GM23338 (cell line): ENCODE measurements around the gene HSPB6. TPM values are rescaled to one million over a fixed set of nuclear protein-coding genes. Genes with fewer than 3 reads are reported as not detected.
A peak's percentile ranks its signal among the peaks of the same experiment; 100 is the strongest.

ENCODE experiments used
- ATAC-seq: fragments of 200-7000 bp; cut with Tn5 transposase; 3 replicates; pipeline ENCODE4 v1.9.1; 2020
- DNase-seq: peaks from one replicate; pipeline ENCODE4 v3.0.0-alpha.2; 2015; ENCODE audit warnings: low spot score
- H2AFZ ChIP-seq: fragments of 200-600 bp; sonication (generic); 2 replicates; pipeline ENCODE4 v1.8.0; 2016; ENCODE audit warnings: antibody characterized with exemption, mild to moderate bottlenecking, moderate library complexity
- H3F3A ChIP-seq: fragments of 200-600 bp; sonication (generic); replicated peaks from 2 replicates; pipeline ENCODE4 v1.8.0; 2017; ENCODE audit warnings: antibody characterized with exemption, mixed run types, low read depth
- H3K27ac ChIP-seq: fragments of 200-600 bp; sonication (generic); 2 replicates; pipeline ENCODE4 v1.6.1; 2016; ENCODE audit warnings: low read depth
- H3K27me3 ChIP-seq: fragments of 200-600 bp; sonication (generic); 2 replicates; pipeline ENCODE4 v1.8.0; 2016; ENCODE audit warnings: mild to moderate bottlenecking, mixed run types, moderate library complexity; ENCODE audit not compliant: insufficient read depth
- H3K36me3 ChIP-seq: fragments of 200-600 bp; sonication (generic); 2 replicates; pipeline ENCODE4 v1.8.0; 2016; ENCODE audit warnings: mild to moderate bottlenecking; ENCODE audit not compliant: insufficient read depth
- H3K4me1 ChIP-seq: fragments of 200-600 bp; sonication (generic); 2 replicates; pipeline ENCODE4 v1.8.0; 2016; ENCODE audit warnings: mild to moderate bottlenecking, moderate library complexity; ENCODE audit not compliant: insufficient read depth
- H3K4me2 ChIP-seq: fragments of 200-600 bp; sonication (generic); 2 replicates; pipeline ENCODE4 v1.7.1; 2017; ENCODE audit warnings: mixed run types
- H3K4me3 ChIP-seq: fragments of 200-600 bp; sonication (generic); 2 replicates; pipeline ENCODE4 v1.6.1; 2016; ENCODE audit warnings: mixed run types
- H3K79me2 ChIP-seq: fragments of 200-600 bp; sonication (generic); replicated peaks from 2 replicates; pipeline ENCODE4 v1.8.0; 2017; ENCODE audit warnings: mild to moderate bottlenecking; ENCODE audit not compliant: insufficient read depth
- H3K9me2 ChIP-seq: fragments of 200-600 bp; sonication (generic); 2 replicates; pipeline ENCODE4 v1.8.0; 2017; ENCODE audit not compliant: insufficient read depth
- H4K20me1 ChIP-seq: fragments of 200-600 bp; sonication (generic); replicated peaks from 2 replicates; pipeline ENCODE4 v1.8.0; 2017; ENCODE audit warnings: mild to moderate bottlenecking; ENCODE audit not compliant: insufficient read depth
- H3K27ac Mint-ChIP-seq: 2 replicates; pipeline ENCODE4 v1.8.0; 2020; ENCODE audit warnings: inconsistent platforms, mild to moderate bottlenecking, moderate library complexity, mixed read lengths
- H3K27me3 Mint-ChIP-seq: 3 replicates; pipeline ENCODE4 v1.8.0; 2022; ENCODE audit warnings: low read depth, mild to moderate bottlenecking, moderate library complexity, mixed read lengths, inconsistent platforms; ENCODE audit not compliant: insufficient read depth, poor library complexity
- H3K36me3 Mint-ChIP-seq: 3 replicates; pipeline ENCODE4 v1.8.0; 2021; ENCODE audit warnings: low read depth, mild to moderate bottlenecking, inconsistent platforms, moderate library complexity, mixed read lengths
- H3K4me1 Mint-ChIP-seq: 3 replicates; pipeline ENCODE4 v1.8.0; 2020; ENCODE audit warnings: mild to moderate bottlenecking, inconsistent platforms, mixed read lengths
- H3K4me3 Mint-ChIP-seq: 3 replicates; pipeline ENCODE4 v1.8.0; 2021; ENCODE audit warnings: moderate library complexity, mild to moderate bottlenecking, inconsistent platforms, mixed read lengths
- H3K9me3 Mint-ChIP-seq: 3 replicates; pipeline ENCODE4 v1.8.0; 2020; ENCODE audit warnings: moderate library complexity, mild to moderate bottlenecking, inconsistent platforms, mixed read lengths
- CREB1 ChIP-seq: fragments of 250-450 bp; sonication (Bioruptor Pico); IDR thresholded peaks from 2 replicates; pipeline ENCODE4 v1.5.0; 2020; ENCODE audit warnings: low read depth, mild to moderate bottlenecking, moderate library complexity
- EZH2 ChIP-seq: fragments of 200-600 bp; sonication (generic); IDR thresholded peaks from one replicate; pipeline ENCODE4 v1.8.0; 2017; ENCODE audit warnings: antibody characterized with exemption, mild to moderate bottlenecking, low read depth; ENCODE audit not compliant: unreplicated experiment
- JUNB ChIP-seq: IDR thresholded peaks from one replicate; pipeline ENCODE4 v1.6.1; 2016; ENCODE audit warnings: antibody characterized with exemption; ENCODE audit not compliant: unreplicated experiment
- NANOG ChIP-seq: IDR thresholded peaks from 2 replicates; pipeline ENCODE4 v1.6.1; 2016; ENCODE audit warnings: antibody characterized with exemption, borderline replicate concordance
- STAT1 ChIP-seq: IDR thresholded peaks from one replicate; pipeline ENCODE4 v1.6.1; 2016; ENCODE audit warnings: antibody characterized with exemption; ENCODE audit not compliant: unreplicated experiment
- ZNF331 ChIP-seq: fragments of 250-450 bp; sonication (Bioruptor Pico); IDR thresholded peaks from 2 replicates; pipeline ENCODE4 v1.5.0; 2020; ENCODE audit warnings: low read depth, mild to moderate bottlenecking, moderate library complexity
- polyA plus RNA-seq: library from polyadenylated mRNA; unstranded; fragments of >200 nt; fragmentation: Nextera tagmentation; extraction: Ambion mirVana; gene quantifications from 2 replicates; pipeline ENCODE4 v1.2.1, GENCODE V29; 2016
- total RNA-seq: library from RNA; depleted of rRNA; stranded (reverse); fragments of >200 nt; shearing (Covaris generic); gene quantifications from 2 replicates; pipeline ENCODE4 v1.2.3, GENCODE V29; 2014
- TF ChIP-seq, protein P1 (sequence below): fragments of 250-450 bp; sonication (Bioruptor Pico); IDR thresholded peaks from 2 replicates; pipeline ENCODE4 v1.5.0; 2020; ENCODE audit warnings: mild to moderate bottlenecking, moderate library complexity

Gene HSPB6
- total and polyA plus RNA-seq, 2 experiments from 2014 or later: 0.87 to 3.2 TPM

DNA sequence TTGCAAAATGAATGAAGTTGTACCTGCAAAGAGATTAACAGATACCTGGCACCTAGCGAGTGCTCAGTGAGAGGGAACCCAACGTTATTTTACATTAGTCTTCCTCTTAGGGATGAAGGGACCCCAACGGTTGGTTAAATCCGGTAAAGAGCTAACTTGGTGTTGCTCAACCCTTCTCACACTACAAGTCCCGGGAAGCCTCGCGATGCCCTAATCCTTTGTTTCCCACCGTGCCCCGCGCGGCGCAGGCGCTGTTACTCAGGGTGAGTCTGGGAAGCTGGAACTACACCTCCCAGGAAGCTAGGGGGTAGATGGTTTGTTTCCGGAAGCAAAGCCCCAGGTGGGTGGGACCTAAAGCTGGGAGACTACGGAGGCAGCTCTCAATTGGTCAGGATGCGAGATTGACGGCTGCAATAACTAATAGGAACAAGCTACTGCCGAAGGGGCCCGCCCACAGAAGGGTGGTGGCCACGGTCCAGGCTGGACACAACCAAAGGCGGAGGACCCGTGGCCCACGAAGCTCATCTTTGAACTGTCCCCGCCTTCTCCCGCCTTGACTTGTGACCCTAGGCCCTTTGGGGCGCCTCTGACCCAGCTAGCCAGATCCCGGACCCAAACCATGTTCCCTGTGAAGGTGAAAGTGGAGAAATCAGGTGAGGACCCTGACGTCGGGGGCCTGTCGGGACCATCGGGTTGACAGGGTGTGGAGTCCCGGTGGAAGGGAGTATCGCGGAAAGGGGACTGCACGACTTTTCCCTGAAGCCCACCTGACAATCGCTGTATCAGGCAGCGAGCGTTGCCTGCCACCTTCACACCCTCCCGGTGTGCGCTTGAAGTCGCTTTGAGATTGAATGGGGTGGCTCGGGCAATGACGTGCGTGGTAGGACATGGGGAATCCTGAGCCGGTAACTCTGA lies 8.5 kb downstream of the HSPB6 start, which contains the start of gene LIN37 (continued):
- TF ChIP-seq, protein P1, sequence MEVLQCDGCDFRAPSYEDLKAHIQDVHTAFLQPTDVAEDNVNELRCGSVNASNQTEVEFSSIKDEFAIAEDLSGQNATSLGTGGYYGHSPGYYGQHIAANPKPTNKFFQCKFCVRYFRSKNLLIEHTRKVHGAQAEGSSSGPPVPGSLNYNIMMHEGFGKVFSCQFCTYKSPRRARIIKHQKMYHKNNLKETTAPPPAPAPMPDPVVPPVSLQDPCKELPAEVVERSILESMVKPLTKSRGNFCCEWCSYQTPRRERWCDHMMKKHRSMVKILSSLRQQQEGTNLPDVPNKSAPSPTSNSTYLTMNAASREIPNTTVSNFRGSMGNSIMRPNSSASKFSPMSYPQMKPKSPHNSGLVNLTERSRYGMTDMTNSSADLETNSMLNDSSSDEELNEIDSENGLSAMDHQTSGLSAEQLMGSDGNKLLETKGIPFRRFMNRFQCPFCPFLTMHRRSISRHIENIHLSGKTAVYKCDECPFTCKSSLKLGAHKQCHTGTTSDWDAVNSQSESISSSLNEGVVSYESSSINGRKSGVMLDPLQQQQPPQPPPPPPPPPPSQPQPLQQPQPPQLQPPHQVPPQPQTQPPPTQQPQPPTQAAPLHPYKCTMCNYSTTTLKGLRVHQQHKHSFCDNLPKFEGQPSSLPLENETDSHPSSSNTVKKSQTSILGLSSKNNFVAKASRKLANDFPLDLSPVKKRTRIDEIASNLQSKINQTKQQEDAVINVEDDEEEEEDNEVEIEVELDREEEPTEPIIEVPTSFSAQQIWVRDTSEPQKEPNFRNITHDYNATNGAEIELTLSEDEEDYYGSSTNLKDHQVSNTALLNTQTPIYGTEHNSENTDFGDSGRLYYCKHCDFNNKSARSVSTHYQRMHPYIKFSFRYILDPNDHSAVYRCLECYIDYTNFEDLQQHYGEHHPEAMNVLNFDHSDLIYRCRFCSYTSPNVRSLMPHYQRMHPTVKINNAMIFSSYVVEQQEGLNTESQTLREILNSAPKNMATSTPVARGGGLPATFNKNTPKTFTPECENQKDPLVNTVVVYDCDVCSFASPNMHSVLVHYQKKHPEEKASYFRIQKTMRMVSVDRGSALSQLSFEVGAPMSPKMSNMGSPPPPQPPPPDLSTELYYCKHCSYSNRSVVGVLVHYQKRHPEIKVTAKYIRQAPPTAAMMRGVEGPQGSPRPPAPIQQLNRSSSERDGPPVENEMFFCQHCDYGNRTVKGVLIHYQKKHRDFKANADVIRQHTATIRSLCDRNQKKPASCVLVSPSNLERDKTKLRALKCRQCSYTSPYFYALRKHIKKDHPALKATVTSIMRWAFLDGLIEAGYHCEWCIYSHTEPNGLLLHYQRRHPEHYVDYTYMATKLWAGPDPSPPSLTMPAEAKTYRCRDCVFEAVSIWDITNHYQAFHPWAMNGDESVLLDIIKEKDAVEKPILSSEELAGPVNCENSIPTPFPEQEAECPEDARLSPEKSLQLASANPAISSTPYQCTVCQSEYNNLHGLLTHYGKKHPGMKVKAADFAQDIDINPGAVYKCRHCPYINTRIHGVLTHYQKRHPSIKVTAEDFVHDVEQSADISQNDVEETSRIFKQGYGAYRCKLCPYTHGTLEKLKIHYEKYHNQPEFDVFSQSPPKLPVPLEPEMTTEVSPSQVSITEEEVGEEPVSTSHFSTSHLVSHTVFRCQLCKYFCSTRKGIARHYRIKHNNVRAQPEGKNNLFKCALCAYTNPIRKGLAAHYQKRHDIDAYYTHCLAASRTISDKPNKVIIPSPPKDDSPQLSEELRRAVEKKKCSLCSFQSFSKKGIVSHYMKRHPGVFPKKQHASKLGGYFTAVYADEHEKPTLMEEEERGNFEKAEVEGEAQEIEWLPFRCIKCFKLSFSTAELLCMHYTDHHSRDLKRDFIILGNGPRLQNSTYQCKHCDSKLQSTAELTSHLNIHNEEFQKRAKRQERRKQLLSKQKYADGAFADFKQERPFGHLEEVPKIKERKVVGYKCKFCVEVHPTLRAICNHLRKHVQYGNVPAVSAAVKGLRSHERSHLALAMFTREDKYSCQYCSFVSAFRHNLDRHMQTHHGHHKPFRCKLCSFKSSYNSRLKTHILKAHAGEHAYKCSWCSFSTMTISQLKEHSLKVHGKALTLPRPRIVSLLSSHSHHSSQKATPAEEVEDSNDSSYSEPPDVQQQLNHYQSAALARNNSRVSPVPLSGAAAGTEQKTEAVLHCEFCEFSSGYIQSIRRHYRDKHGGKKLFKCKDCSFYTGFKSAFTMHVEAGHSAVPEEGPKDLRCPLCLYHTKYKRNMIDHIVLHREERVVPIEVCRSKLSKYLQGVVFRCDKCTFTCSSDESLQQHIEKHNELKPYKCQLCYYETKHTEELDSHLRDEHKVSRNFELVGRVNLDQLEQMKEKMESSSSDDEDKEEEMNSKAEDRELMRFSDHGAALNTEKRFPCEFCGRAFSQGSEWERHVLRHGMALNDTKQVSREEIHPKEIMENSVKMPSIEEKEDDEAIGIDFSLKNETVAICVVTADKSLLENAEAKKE (CRISPR knock-in tag): no peak
- TF ChIP-seq JUNB: no peak
- TF ChIP-seq ZNF331 (CRISPR knock-in tag): no peak
- TF ChIP-seq NANOG: peak; percentile 61; the same call in 1 of the 2 replicates
- no peak for TF ChIP-seq STAT1
- TF ChIP-seq CREB1: peak; percentile 86
- no peak for TF ChIP-seq EZH2

DNA sequence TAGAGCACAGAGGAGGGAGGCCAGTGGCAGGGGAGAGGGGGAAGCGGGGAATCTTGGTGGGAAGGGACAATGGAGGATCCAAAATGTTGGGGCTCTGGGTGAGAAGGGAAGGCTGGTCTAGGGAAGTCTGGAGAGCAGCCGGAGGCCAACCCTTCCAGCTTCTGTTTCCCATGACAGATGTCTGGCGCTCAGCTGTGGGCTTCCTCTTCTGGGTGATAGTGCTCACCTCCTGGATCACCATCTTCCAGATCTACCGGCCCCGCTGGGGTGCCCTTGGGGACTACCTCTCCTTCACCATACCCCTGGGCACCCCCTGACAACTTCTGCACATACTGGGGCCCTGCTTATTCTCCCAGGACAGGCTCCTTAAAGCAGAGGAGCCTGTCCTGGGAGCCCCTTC lies 10.3 kb downstream of the HSPB6 start:
- Histone ChIP-seq H2AFZ (no peak overlapping the region), H3K9me2 (no peaks in the 10 kb centered on the region), H3K36me3 (no peaks in the 10 kb centered on the region), H3K4me1 (peaks cover 18% of the 10 kb centered on the region), H3K4me2 (peak overlapping the region; percentile 79), H3K27ac (no peak overlapping the region), H3K27me3 (no peaks in the 10 kb centered on the region), H4K20me1 (no peaks in the 10 kb centered on the region), H3K79me2 (peaks cover 14% of the 10 kb centered on the region), H3K4me3 (peak overlapping the region; percentile 76), H3F3A (peaks cover 8% of the 10 kb centered on the region)
- Mint-ChIP-seq H3K4me3 (peak overlapping the region; percentile 97), H3K27ac (peak overlapping the region; percentile 100; the same call in 1 of the 2 replicates), H3K9me3 (no peaks in the 10 kb centered on the region; the same call in 1 of the 3 replicates), H3K4me1 (peaks cover 25% of the 10 kb centered on the region), H3K36me3 (peaks cover 7% of the 10 kb centered on the region), H3K27me3 (peaks cover 5% of the 10 kb centered on the region)
- TF ChIP-seq, protein P1 (CRISPR knock-in tag): no peak
- no peak for TF ChIP-seq ZNF331 (CRISPR knock-in tag)
- no peak for DNase-seq
- no peak for ATAC-seq
